ENCODE measurements around the gene CTSD. TPM values are rescaled to one million over a fixed set of nuclear protein-coding genes. Genes with fewer than 3 reads are reported as not detected.

CTSD gene
- total RNA-seq, 1 donor from 2014 or later = 211 TPM

DNA sequence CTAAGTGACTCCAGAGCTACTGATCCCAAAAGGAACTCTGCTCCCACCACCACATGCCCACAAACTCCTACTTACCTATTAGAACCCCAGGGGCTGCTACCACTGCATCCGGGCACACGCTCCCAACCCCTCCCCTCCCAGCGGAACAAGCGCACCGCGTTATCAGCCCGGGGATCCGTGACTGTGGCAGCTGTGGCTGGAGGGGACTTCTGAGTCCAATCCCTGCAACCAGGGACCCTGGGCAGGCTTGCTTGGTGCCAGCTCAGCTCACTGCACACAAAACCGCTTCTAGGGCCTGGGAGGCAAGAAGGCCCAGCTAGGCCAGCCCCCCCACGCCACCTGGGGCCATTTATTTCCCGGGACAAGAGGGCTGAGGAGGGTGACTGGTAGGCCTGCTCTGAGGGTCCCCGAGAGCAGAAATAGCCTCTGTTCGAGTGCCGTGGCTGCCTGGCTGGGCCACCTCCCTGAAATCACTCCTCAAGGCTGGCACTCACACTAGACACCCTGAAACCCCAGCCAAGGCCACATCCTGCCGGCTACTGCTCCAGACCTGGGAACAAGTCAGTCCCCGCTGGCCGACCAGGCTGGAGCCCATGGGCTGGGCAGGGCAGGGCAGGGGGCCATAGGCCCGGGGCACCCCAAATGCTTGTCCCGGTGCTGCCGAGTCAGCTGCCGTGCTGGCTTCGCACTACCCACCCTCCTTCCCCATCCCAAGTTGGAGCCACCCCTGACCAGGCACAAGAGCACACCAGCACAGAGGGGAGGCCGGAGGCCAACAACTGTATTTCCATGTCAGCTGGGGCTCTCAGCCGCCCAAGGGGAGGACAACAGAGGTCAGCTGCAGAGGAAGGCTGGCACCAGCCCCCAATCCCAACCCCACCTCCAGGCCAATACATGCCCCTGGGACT, 11.5 kb downstream of the CTSD start:
- H3K4me3 ChIP-seq (ENCODE audit: low read depth, low read length) = no peak overlapping the region
- TF ChIP-seq, protein P1, sequence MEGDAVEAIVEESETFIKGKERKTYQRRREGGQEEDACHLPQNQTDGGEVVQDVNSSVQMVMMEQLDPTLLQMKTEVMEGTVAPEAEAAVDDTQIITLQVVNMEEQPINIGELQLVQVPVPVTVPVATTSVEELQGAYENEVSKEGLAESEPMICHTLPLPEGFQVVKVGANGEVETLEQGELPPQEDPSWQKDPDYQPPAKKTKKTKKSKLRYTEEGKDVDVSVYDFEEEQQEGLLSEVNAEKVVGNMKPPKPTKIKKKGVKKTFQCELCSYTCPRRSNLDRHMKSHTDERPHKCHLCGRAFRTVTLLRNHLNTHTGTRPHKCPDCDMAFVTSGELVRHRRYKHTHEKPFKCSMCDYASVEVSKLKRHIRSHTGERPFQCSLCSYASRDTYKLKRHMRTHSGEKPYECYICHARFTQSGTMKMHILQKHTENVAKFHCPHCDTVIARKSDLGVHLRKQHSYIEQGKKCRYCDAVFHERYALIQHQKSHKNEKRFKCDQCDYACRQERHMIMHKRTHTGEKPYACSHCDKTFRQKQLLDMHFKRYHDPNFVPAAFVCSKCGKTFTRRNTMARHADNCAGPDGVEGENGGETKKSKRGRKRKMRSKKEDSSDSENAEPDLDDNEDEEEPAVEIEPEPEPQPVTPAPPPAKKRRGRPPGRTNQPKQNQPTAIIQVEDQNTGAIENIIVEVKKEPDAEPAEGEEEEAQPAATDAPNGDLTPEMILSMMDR (conservative IDR thresholded peaks at IDR 0.05; ENCODE audit: low read depth, low read length) = no peak
- DNase-seq (ENCODE audit: low read depth) = no peak

DNA sequence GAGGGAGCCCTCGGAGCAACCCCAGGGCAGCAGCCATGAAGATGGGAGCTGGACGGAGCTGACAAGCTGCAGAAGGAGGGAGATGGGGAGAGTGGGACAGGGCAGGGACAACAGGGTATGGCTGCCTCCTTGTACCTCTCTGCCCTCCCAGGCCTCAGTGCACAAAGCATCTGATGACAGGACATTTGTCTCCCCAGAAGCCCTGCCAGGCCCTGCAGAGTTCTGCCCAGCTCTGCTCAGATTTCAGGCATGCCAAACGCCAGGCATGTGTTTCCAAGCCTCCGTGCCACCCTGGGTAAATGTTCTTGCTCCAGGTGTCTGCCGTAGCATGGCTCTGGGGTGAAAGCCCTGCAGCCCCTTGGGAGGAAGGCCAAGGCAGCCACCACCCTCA, 12.2 kb downstream of the CTSD start:
- no peak overlapping the region for H3K4me3 ChIP-seq (ENCODE audit: low read depth, low read length)
- TF ChIP-seq, protein P1 (conservative IDR thresholded peaks at IDR 0.05; ENCODE audit: low read depth, low read length) = no peak
- DNase-seq (ENCODE audit: low read depth) = no peak

DNA sequence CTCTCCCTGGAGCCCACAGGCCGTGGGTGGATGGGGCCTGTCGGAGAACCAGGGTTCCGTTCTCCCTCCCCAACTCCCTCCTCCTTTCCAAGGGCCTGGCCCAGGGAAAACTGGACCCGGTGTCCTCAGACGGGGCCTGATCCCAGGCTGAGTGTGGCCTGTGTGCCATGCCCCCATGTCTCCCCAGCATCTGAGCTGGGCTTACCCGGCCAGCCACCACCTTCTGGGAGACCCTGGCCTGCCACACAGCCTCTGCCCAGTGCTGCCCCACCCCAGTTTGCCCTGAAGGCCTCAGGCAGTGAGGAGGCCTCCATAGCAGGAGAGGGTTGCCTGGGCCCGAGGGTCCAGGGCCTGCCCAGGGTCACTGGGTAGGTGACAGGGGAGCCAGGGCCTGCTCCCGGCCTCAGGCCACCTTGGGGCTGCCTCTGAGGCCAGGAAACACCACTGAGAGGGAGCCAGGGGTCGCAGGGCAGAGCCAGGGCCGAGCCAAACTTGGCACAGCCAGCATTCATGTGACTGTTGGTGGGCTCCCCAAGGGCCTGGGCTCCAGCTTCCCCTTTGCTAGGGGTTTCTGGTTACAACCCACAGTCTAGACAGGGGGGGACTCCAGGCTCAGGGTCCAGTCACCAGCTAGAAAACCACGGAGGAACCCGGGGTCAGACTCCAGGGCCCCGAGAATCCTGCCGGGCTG, 12.7 kb downstream of the CTSD start:
- TF ChIP-seq, protein P1 (conservative IDR thresholded peaks at IDR 0.05; ENCODE audit: low read depth, low read length) = no peak
- DNase-seq (ENCODE audit: low read depth) = no peak
- no peak overlapping the region for H3K4me3 ChIP-seq (ENCODE audit: low read depth, low read length)

DNA sequence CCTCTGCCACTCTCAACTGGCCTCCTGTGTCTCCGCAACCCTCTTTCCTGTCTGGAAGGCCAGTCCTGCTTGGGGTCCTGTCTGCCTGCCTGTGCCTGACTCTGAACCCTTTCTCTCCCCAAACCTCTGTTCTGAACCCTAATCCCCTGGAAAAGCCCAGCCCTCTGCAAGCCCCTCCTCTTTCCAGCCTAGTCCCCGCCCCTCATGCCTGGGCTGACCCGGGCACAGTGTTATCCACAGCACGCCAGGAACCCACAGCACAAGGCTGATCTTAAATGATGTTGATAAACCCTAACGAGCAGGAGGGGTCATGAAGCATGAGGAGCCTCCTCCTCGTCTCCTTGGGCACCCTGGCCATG, 13.3 kb downstream of the CTSD start, which contains the start of gene IFITM10:
Gene IFITM10, minus strand, starts transcription at position 115 of the 359 bp plus-strand sequence. CDS start 153 bp downstream, outside the sequence.
- H3K4me3 ChIP-seq (ENCODE audit: low read depth, low read length) = peak within 1 kb of the TSS; percentile 44
- DNase-seq (ENCODE audit: low read depth) = no peak
- TF ChIP-seq, protein P1 (conservative IDR thresholded peaks at IDR 0.05; ENCODE audit: low read depth, low read length) = no peak

DNA sequence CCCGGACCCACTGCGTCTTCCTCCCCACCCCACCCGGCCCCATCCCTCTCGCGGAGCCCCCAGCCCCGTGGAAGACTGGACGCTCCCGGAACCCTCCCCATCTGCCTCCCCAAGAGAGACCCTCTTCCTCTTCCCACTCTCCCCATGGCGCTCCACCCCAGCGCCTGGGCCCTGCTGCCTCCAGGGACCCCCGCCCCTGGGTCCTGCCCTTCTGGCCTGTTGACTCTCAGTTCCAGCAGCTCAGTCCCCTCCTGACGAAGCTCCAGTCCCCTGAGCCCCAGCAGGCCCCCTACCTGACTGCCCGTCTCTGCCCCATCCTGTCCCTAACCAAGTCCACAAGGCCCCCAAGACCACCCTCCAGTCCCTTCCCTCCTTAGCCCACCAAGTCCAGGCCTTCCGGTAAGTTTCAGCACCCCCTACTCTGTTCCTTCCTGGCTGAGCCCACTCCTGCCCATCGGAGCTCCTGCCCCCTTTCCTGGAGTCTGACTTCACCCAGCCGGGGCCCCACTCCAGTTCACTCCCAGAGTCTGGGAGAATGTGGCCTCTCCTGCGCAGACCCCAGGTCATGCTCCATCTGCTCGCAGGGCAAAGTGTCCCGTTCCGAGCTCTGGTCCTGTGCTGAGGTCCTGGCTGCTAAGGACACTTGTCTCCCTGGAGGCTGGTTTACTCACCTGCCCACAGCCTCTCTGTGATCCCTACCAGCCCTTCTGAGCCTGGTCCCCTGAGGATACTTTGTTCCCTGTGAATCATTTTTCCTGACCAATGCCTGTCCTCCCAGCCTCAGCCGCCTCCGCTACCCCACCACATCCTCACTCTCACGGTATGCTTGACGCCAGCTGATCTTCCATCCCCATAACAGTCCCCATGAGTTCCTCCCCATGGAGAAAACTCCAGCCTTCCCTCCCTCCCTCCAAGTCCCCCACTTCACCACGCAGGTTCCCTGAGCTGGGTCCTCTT, 14.1 kb downstream of the CTSD start:
- DNase-seq (ENCODE audit: low read depth) = peak; percentile 23
- H3K4me3 ChIP-seq (ENCODE audit: low read depth, low read length) = peak overlapping the region; percentile 44
- TF ChIP-seq, protein P1 (conservative IDR thresholded peaks at IDR 0.05; ENCODE audit: low read depth, low read length) = no peak

DNA sequence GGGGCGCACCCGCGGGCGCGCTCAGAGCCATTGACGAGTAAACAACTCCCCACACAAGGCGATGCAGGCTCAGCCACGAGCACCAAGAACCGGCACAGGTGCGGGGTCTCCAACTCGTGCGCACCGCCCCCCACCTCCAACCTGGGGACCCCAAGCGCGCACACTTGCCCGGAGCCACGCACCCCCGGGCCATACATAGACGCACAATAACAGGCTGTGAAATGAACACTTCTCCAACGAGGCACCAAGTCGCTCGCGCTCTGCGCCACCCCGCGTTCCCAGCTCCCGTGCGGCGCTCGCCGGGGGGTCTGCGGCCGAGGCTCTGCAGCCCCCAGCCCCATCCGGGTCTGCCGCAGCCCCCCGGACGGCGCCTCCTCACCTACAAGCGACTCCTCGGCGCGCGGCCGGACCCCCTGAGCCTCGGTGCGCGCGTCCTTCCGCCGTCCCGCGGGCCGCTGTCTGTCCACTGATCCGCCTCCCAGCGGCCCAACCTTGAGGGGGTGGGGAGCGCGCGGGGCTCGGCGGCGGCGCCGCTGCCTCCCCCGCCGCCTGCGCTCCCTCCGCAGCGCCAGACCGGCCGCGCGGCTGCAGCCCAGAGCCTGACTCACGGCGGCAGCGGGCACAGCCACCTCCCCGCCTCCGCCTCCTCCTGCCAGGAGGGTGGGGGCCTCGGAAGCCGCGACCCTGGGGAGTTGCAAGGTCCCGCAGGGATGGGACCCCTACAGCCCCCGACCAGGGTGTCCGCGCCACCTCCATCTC, 14.9 kb downstream of the CTSD start:
- no peak for DNase-seq (ENCODE audit: low read depth)
- TF ChIP-seq, protein P1 (conservative IDR thresholded peaks at IDR 0.05; ENCODE audit: low read depth, low read length) = no peak
- H3K4me3 ChIP-seq (ENCODE audit: low read depth, low read length) = peak overlapping the region; percentile 44
